A549 (cell line): Measurements from ENCODE around the gene INSIG1. TPM values are rescaled to one million over a fixed set of nuclear protein-coding genes. Genes with fewer than 3 reads are reported as not detected.

Experiments
- ATAC-seq, 2 experiments: fragments of 200-7000 bp in 1 of 2; fragments of >200 bp in 1 of 2; cut with Nextera tagmentation in 1 of 2; cut with Tn5 transposase in 1 of 2; 3 replicates each; pipeline versions ENCODE4 v1.8.0 to v1.9.1; 2018 to 2020; ENCODE audit warnings: mild to moderate bottlenecking in 1 of 2, moderate library complexity in 1 of 2
- CTCF ChIA-PET: fragments of 300-600 bp; sonication (Branson Sonifier 250); formaldehyde crosslinking; extraction: SDS; loops from one replicate; lab custom pipeline; 2021; ENCODE audit warnings: antibody characterized with exemption, inconsistent platforms; lab: Yijun Ruan, JAX
- POLR2A ChIA-PET: fragments of 350-600 bp; formaldehyde crosslinking; extraction: SDS; loops from one replicate; lab custom pipeline; 2021; ENCODE audit warnings: antibody characterized with exemption, inconsistent platforms; lab: Yijun Ruan, JAX
- DNase-seq, 2 experiments: peaks; one replicate each; pipeline versions ENCODE4 v3.0.0 to v3.0.0-alpha.2; 2011 to 2016; ENCODE audit warnings: low read depth in 1 of 2, low spot score in 1 of 2
- FAIRE-seq: peaks from 2 replicates; lab custom pipeline; 2011; peaks lifted over from hg19 to GRCh38; lab: Jason Lieb, UNC
- H3K27ac ChIP-seq, 2 experiments: fragments of >200 bp; sonication (Bioruptor Twin); formaldehyde crosslinking; 3 replicates each; pipeline ENCODE4 v1.5.1; 2016 to 2017
- H3K4me1 ChIP-seq: fragments of >200 bp; sonication (Bioruptor Twin); formaldehyde crosslinking; 3 replicates; pipeline ENCODE4 v1.6.1; 2016
- H3K4me2 ChIP-seq: fragments of >200 bp; sonication (Bioruptor Twin); formaldehyde crosslinking; 3 replicates; pipeline ENCODE4 v1.6.1; 2016
- H3K4me3 ChIP-seq: fragments of >200 bp; sonication (Bioruptor Twin); formaldehyde crosslinking; 3 replicates; pipeline ENCODE4 v1.5.1; 2016
- H3K9me3 ChIP-seq: fragments of >200 bp; sonication (Bioruptor Twin); formaldehyde crosslinking; 3 replicates; pipeline ENCODE4 v1.6.1; 2016
- BHLHE40 ChIP-seq: IDR thresholded peaks from 2 replicates; pipeline ENCODE4 v1.6.1; 2012; ENCODE audit warnings: low read depth, low read length, inconsistent platforms
- CBX2 ChIP-seq: fragments of 200-600 bp; sonication (generic); IDR thresholded peaks from 2 replicates; pipeline ENCODE4 v1.6.1; 2016; ENCODE audit warnings: low read depth, mild to moderate bottlenecking, borderline replicate concordance
- CHD2 ChIP-seq: fragments of 150-350 bp; IDR thresholded peaks from 2 replicates; pipeline ENCODE4 v1.6.1; 2014; ENCODE audit warnings: low read length; ENCODE audit not compliant: partially characterized antibody
- EHF ChIP-seq: fragments of 250-450 bp; sonication (Bioruptor Pico); IDR thresholded peaks from 2 replicates; pipeline ENCODE4 v1.5.0; 2020; ENCODE audit warnings: mild to moderate bottlenecking
- ESRRA ChIP-seq: fragments of 150-350 bp; IDR thresholded peaks from 2 replicates; pipeline ENCODE4 v1.6.1; 2014; ENCODE audit warnings: mild to moderate bottlenecking, low read length, borderline replicate concordance
- FOSB ChIP-seq: fragments of 250-450 bp; sonication (Bioruptor Pico); IDR thresholded peaks from 2 replicates; pipeline ENCODE4 v1.5.0; 2020; ENCODE audit warnings: mild to moderate bottlenecking, moderate library complexity
- FOSL2 ChIP-seq, 2 experiments: fragments of 450-650 bp in 1 of 2; fragments of >200 bp in 1 of 2; sonication (Bioruptor Twin) in 1 of 2; formaldehyde crosslinking; IDR thresholded peaks; 2 replicates each; pipeline versions ENCODE4 v1.5.0 to v1.6.1; 2016 to 2020; ENCODE audit warnings: mild to moderate bottlenecking in 1 of 2, moderate library complexity in 1 of 2
- HOXA7 ChIP-seq: fragments of 250-450 bp; sonication (Bioruptor Pico); IDR thresholded peaks from 2 replicates; pipeline ENCODE4 v1.5.0; 2020; ENCODE audit warnings: mild to moderate bottlenecking, moderate library complexity
- JUNB ChIP-seq: fragments of >200 bp; sonication (Bioruptor Twin); formaldehyde crosslinking; IDR thresholded peaks from 2 replicates; pipeline ENCODE4 v1.6.1; 2016
- MAZ ChIP-seq: fragments of 150-350 bp; IDR thresholded peaks from 2 replicates; pipeline ENCODE4 v1.6.1; 2014; ENCODE audit warnings: antibody characterized with exemption, low read depth, low read length, borderline replicate concordance
- MYC ChIP-seq: IDR thresholded peaks from 2 replicates; pipeline ENCODE4 v1.6.1; 2012; ENCODE audit warnings: mild to moderate bottlenecking, inconsistent platforms, low read length, improper control_type of control experiment, borderline replicate concordance
- NFE2L2 ChIP-seq: fragments of 150-350 bp; conservative IDR thresholded peaks from 2 replicates; pipeline ENCODE4 v1.6.1; 2014; ENCODE audit warnings: low read length
- NPAS2 ChIP-seq: fragments of 250-450 bp; sonication (Bioruptor Pico); IDR thresholded peaks from 2 replicates; pipeline ENCODE4 v1.8.0; 2022; ENCODE audit warnings: mild to moderate bottlenecking, moderate library complexity, borderline replicate concordance
- NR3C1 ChIP-seq: fragments of >200 bp; sonication (Bioruptor Twin); formaldehyde crosslinking; IDR thresholded peaks from 3 replicates; pipeline ENCODE4 v1.6.1; 2017
- PBX3 ChIP-seq: IDR thresholded peaks from 2 replicates; pipeline ENCODE4 v1.6.1; 2012
- RCOR1 ChIP-seq: fragments of 150-350 bp; IDR thresholded peaks from 2 replicates; pipeline ENCODE4 v1.6.1; 2014; ENCODE audit warnings: antibody characterized with exemption, low read length, low read depth
- RFX5 ChIP-seq: fragments of 450-650 bp; IDR thresholded peaks from 2 replicates; pipeline ENCODE4 v1.7.1; 2014; ENCODE audit warnings: antibody characterized with exemption, mild to moderate bottlenecking, moderate library complexity
- SMC3 ChIP-seq: fragments of >200 bp; sonication (Bioruptor Twin); formaldehyde crosslinking; IDR thresholded peaks from 3 replicates; pipeline ENCODE4 v1.6.1; 2018; ENCODE audit warnings: inconsistent platforms
- TFCP2L1 ChIP-seq: fragments of 250-450 bp; sonication (Bioruptor Pico); IDR thresholded peaks from 2 replicates; pipeline ENCODE4 v1.5.0; 2021; ENCODE audit warnings: mild to moderate bottlenecking
- ZC3H11A ChIP-seq: fragments of 450-650 bp; IDR thresholded peaks from 2 replicates; pipeline ENCODE4 v1.6.1; 2014; ENCODE audit warnings: antibody characterized with exemption, mild to moderate bottlenecking
- ZSCAN20 ChIP-seq: fragments of 250-450 bp; sonication (Bioruptor Pico); IDR thresholded peaks from 2 replicates; pipeline ENCODE4 v1.8.0; 2022; ENCODE audit warnings: mild to moderate bottlenecking, moderate library complexity
- WGBS: methylation state at CpG from one replicate; pipeline ENCODE4 v1.1.6; 2017; ENCODE audit errors: missing lambda C conversion rate; 5-methylcytosine and 5-hydroxymethylcytosine counted together
- polyA plus RNA-seq, 4 experiments: library from polyadenylated mRNA; depleted of rRNA in 3 of 4; stranded (reverse); fragments of >200 nt; fragmentation: RNase III in 1 of 4; extraction: RNeasy Plus Mini Kit Qiagen cat#74134 plus additional on column Dnase treatment in 1 of 4; gene quantifications; 2 replicates in 3 of 4; 3 replicates in 1 of 4; pipeline ENCODE4 v1.2.3, GENCODE V29; 2011 to 2017
- TF ChIP-seq, protein P1 (sequence below): fragments of 450-650 bp; IDR thresholded peaks from 2 replicates; pipeline ENCODE4 v1.6.1; 2014; ENCODE audit warnings: antibody characterized with exemption
- TF ChIP-seq, protein P2 (sequence below): IDR thresholded peaks from 2 replicates; pipeline ENCODE4 v1.6.1; 2012; ENCODE audit warnings: low read depth, borderline replicate concordance
- TF ChIP-seq, protein P3 (sequence below): IDR thresholded peaks from 2 replicates; pipeline ENCODE4 v1.6.1; 2012
- TF ChIP-seq, protein P4 (sequence below): fragments of 200-600 bp; sonication (generic); IDR thresholded peaks from 2 replicates; pipeline ENCODE4 v1.6.1; 2016; ENCODE audit warnings: antibody characterized with exemption, mild to moderate bottlenecking, moderate library complexity
- TF ChIP-seq, protein P5 (sequence below): fragments of >200 bp; sonication (Bioruptor Twin); formaldehyde crosslinking; IDR thresholded peaks from 3 replicates; pipeline ENCODE4 v1.6.1; 2016

INSIG1 gene
- polyA plus RNA-seq, 2 of the 4 experiments (the other 2 are of a cell fraction) = 19.7 to 33.4 TPM

GRCh38 chr7:155343661-155344121 is 46.0 kb downstream of the INSIG1 start:
- no peaks in the 10 kb centered on the region for H3K9me3 ChIP-seq
- TF ChIP-seq MAZ = no peak
- no peak for TF ChIP-seq RCOR1
- TF ChIP-seq, protein P1, sequence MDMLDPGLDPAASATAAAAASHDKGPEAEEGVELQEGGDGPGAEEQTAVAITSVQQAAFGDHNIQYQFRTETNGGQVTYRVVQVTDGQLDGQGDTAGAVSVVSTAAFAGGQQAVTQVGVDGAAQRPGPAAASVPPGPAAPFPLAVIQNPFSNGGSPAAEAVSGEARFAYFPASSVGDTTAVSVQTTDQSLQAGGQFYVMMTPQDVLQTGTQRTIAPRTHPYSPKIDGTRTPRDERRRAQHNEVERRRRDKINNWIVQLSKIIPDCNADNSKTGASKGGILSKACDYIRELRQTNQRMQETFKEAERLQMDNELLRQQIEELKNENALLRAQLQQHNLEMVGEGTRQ = no peak
- TF ChIP-seq RFX5 = no peak
- TF ChIP-seq, protein P2, sequence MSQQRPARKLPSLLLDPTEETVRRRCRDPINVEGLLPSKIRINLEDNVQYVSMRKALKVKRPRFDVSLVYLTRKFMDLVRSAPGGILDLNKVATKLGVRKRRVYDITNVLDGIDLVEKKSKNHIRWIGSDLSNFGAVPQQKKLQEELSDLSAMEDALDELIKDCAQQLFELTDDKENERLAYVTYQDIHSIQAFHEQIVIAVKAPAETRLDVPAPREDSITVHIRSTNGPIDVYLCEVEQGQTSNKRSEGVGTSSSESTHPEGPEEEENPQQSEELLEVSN = no peak
- TF ChIP-seq FOSL2 (IDR thresholded peaks at IDR 0.05) = no peak
- TF ChIP-seq FOSL2 (CRISPR knock-in tag; IDR thresholded peaks at IDR 0.05) = no peak
- TF ChIP-seq SMC3 = no peak
- no peak for TF ChIP-seq ESRRA
- no peak for TF ChIP-seq MYC
- no peak for TF ChIP-seq NFE2L2
- TF ChIP-seq NPAS2 (CRISPR knock-in tag) = no peak
- no peak for TF ChIP-seq PBX3
- no peak for TF ChIP-seq EHF (CRISPR knock-in tag)
- no peak for TF ChIP-seq TFCP2L1
- no peak for TF ChIP-seq HOXA7
- no peak for TF ChIP-seq CBX2
- TF ChIP-seq BHLHE40 = no peak
- no peak overlapping the region for H3K4me3 ChIP-seq
- no peak for ATAC-seq
- 52% methylated on average over 8 of the region's 11 CpGs for WGBS
- no peak for FAIRE-seq
- POLR2A ChIA-PET = no interaction called here
- CTCF ChIA-PET = interaction anchor here (1.1 to 4.8 kb wide), 15 partner anchors 13 to 430 kb away, joined by 4 to 68 read pairs (median 8); no protein-coding TSS in a partner anchor
- H3K4me2 ChIP-seq = no peak overlapping the region
- H3K4me1 ChIP-seq = no peaks in the 10 kb centered on the region
- DNase-seq = no peak
- H3K27ac ChIP-seq = no peak overlapping the region

DNA sequence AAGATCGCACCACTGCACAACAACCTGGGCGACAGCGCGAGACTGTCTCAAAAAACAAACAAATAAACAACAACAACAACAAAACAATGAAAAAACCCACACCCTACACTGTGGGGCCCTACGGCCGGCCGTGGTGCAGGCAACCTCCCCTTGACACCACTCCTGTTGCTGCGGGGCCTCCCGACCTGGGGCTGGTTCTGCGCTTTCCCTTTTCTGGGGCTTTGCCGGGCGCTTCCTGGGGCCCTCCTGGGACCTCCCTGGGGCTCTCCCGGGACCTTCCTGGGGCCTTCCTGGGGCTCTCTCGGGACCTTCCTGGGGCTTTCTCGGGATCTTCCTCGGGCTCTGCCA is 46.6 kb downstream of the INSIG1 start:
- no peaks in the 10 kb centered on the region for H3K4me1 ChIP-seq
- POLR2A ChIA-PET = no interaction called here
- TF ChIP-seq FOSB (no peak), ZC3H11A (no peak), JUNB (no peak), ZSCAN20 (no peak), MYC (no peak), CHD2 (no peak), NR3C1 (no peak)
- TF ChIP-seq, protein P3, sequence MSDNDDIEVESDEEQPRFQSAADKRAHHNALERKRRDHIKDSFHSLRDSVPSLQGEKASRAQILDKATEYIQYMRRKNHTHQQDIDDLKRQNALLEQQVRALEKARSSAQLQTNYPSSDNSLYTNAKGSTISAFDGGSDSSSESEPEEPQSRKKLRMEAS = no peak
- TF ChIP-seq, protein P4, sequence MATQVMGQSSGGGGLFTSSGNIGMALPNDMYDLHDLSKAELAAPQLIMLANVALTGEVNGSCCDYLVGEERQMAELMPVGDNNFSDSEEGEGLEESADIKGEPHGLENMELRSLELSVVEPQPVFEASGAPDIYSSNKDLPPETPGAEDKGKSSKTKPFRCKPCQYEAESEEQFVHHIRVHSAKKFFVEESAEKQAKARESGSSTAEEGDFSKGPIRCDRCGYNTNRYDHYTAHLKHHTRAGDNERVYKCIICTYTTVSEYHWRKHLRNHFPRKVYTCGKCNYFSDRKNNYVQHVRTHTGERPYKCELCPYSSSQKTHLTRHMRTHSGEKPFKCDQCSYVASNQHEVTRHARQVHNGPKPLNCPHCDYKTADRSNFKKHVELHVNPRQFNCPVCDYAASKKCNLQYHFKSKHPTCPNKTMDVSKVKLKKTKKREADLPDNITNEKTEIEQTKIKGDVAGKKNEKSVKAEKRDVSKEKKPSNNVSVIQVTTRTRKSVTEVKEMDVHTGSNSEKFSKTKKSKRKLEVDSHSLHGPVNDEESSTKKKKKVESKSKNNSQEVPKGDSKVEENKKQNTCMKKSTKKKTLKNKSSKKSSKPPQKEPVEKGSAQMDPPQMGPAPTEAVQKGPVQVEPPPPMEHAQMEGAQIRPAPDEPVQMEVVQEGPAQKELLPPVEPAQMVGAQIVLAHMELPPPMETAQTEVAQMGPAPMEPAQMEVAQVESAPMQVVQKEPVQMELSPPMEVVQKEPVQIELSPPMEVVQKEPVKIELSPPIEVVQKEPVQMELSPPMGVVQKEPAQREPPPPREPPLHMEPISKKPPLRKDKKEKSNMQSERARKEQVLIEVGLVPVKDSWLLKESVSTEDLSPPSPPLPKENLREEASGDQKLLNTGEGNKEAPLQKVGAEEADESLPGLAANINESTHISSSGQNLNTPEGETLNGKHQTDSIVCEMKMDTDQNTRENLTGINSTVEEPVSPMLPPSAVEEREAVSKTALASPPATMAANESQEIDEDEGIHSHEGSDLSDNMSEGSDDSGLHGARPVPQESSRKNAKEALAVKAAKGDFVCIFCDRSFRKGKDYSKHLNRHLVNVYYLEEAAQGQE = no peak
- TF ChIP-seq, protein P5, sequence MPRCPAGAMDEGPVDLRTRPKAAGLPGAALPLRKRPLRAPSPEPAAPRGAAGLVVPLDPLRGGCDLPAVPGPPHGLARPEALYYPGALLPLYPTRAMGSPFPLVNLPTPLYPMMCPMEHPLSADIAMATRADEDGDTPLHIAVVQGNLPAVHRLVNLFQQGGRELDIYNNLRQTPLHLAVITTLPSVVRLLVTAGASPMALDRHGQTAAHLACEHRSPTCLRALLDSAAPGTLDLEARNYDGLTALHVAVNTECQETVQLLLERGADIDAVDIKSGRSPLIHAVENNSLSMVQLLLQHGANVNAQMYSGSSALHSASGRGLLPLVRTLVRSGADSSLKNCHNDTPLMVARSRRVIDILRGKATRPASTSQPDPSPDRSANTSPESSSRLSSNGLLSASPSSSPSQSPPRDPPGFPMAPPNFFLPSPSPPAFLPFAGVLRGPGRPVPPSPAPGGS = no peak
- H3K4me2 ChIP-seq = peak overlapping the region; percentile 100
- CTCF ChIA-PET = interaction anchor here (0.6 to 4.8 kb wide), 69 partner anchors 8 to 1450 kb away, joined by 3 to 68 read pairs (median 6); no protein-coding TSS in a partner anchor
- 72% methylated on average over 12 of the region's 16 CpGs for WGBS
- H3K27ac ChIP-seq = peak overlapping the region; percentile 79 to 90
- no peaks in the 10 kb centered on the region for H3K9me3 ChIP-seq
- ATAC-seq = peak in 1 of 2 experiments; percentile 7; a peak in 2 of 6 replicates
- DNase-seq = no peak
- H3K4me3 ChIP-seq = peak overlapping the region; percentile 62
- FAIRE-seq = no peak
